H1 (cell line): ENCODE data around the gene PRKCZ. TPM values are rescaled to one million over a fixed set of nuclear protein-coding genes. Genes with fewer than 3 reads are reported as not detected.

Experiments used
- CTBP2 ChIP-seq: IDR thresholded peaks from 2 replicates; pipeline ENCODE4 v1.7.0; 2011; ENCODE audit warnings: borderline replicate concordance, mild to moderate bottlenecking, moderate library complexity, mixed read lengths, low read length; ENCODE audit not compliant: insufficient read depth, insufficient read length
- KDM1A ChIP-seq: fragments of 200-600, 300-600 bp; sonication (generic); IDR thresholded peaks from 2 replicates; pipeline ENCODE4 v1.7.1; 2016; ENCODE audit warnings: mild to moderate bottlenecking, low read length, borderline replicate concordance
- MAFK ChIP-seq: IDR thresholded peaks from 2 replicates; pipeline ENCODE4 v1.6.1; 2012; ENCODE audit warnings: low read depth, mild to moderate bottlenecking, improper control_type of control experiment, low read length
- RFX5 ChIP-seq: IDR thresholded peaks from 2 replicates; pipeline ENCODE4 v1.6.1; 2011; ENCODE audit warnings: low read depth, low read length, improper control_type of control experiment, borderline replicate concordance
- polyA plus RNA-seq, 7 experiments: library from polyadenylated mRNA; depleted of rRNA in 3 of 7; stranded (reverse) in 5 of 7; unstranded in 2 of 7; fragments of >200 nt in 5 of 7; fragments of 200-250 nt in 2 of 7; gene quantifications; 1 replicate in 5 of 7; 2 replicates in 1 of 7; 4 replicates in 1 of 7; pipeline versions ENCODE4 v1.2.1 to v1.2.3, GENCODE V29; 2011 to 2013; ENCODE audit warnings: missing spikeins in 2 of 7, mixed read lengths in 2 of 7
- total RNA-seq: library from RNA; stranded (reverse); fragmentation: NEBNext Ultra II Directional; extraction: Animal tissue kit (Norgen Biotek cat#: 25700); gene quantifications from 2 replicates; pipeline ENCODE4 v1.2.1, GENCODE V29; 2021
- TF ChIP-seq, protein P1 (sequence below): fragments of 300-600 bp; sonication (generic); IDR thresholded peaks from 2 replicates; pipeline ENCODE4 v1.7.1; 2012; ENCODE audit warnings: low read length, moderate library complexity, mild to moderate bottlenecking, inconsistent platforms; ENCODE audit not compliant: insufficient replicate concordance

PRKCZ gene
- total and polyA plus RNA-seq, 2 of the 8 experiments (the other 6 are each of a cell fraction or from before 2014, with no cell fraction given) = 37.4 to 45.1 TPM

DNA sequence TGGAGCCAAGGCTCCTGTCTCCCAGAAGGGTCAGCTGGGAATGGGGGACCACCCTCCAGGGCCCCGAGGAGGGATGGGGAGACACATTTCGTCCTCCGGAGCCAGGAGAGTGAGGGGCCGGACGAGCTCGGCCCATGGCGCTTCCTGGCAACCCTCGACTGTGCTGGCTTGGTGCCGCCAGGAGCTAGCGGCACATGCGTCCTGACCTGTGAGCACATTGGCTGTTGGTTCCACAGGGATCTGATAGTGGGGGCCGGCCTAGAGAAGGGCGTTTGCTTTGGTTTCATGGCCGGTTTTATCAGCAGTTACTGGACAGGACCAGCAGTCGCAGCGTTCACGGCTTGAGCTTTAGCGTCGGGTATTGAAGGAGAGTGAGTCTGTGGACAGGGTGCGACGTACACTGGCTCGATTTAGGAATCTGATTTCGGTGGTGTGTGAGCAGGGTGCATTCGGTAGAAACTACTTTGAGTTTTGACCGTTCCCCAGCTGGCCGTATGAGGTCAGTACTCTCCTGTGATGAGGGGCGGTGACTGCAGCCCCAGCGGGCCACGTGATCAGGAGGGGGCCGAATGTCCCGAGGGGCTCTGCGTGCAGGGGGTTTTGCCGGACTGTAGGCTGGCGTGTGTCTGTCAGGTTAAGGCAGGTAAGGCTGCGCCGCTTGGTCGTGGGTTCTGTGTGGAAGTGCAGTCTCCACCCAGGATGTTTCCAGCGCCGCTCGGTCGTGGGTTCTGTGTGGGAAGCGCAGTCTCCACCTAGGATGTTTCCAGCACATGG, 125.7 kb downstream of the PRKCZ start (continued):
- TF ChIP-seq, protein P1, sequence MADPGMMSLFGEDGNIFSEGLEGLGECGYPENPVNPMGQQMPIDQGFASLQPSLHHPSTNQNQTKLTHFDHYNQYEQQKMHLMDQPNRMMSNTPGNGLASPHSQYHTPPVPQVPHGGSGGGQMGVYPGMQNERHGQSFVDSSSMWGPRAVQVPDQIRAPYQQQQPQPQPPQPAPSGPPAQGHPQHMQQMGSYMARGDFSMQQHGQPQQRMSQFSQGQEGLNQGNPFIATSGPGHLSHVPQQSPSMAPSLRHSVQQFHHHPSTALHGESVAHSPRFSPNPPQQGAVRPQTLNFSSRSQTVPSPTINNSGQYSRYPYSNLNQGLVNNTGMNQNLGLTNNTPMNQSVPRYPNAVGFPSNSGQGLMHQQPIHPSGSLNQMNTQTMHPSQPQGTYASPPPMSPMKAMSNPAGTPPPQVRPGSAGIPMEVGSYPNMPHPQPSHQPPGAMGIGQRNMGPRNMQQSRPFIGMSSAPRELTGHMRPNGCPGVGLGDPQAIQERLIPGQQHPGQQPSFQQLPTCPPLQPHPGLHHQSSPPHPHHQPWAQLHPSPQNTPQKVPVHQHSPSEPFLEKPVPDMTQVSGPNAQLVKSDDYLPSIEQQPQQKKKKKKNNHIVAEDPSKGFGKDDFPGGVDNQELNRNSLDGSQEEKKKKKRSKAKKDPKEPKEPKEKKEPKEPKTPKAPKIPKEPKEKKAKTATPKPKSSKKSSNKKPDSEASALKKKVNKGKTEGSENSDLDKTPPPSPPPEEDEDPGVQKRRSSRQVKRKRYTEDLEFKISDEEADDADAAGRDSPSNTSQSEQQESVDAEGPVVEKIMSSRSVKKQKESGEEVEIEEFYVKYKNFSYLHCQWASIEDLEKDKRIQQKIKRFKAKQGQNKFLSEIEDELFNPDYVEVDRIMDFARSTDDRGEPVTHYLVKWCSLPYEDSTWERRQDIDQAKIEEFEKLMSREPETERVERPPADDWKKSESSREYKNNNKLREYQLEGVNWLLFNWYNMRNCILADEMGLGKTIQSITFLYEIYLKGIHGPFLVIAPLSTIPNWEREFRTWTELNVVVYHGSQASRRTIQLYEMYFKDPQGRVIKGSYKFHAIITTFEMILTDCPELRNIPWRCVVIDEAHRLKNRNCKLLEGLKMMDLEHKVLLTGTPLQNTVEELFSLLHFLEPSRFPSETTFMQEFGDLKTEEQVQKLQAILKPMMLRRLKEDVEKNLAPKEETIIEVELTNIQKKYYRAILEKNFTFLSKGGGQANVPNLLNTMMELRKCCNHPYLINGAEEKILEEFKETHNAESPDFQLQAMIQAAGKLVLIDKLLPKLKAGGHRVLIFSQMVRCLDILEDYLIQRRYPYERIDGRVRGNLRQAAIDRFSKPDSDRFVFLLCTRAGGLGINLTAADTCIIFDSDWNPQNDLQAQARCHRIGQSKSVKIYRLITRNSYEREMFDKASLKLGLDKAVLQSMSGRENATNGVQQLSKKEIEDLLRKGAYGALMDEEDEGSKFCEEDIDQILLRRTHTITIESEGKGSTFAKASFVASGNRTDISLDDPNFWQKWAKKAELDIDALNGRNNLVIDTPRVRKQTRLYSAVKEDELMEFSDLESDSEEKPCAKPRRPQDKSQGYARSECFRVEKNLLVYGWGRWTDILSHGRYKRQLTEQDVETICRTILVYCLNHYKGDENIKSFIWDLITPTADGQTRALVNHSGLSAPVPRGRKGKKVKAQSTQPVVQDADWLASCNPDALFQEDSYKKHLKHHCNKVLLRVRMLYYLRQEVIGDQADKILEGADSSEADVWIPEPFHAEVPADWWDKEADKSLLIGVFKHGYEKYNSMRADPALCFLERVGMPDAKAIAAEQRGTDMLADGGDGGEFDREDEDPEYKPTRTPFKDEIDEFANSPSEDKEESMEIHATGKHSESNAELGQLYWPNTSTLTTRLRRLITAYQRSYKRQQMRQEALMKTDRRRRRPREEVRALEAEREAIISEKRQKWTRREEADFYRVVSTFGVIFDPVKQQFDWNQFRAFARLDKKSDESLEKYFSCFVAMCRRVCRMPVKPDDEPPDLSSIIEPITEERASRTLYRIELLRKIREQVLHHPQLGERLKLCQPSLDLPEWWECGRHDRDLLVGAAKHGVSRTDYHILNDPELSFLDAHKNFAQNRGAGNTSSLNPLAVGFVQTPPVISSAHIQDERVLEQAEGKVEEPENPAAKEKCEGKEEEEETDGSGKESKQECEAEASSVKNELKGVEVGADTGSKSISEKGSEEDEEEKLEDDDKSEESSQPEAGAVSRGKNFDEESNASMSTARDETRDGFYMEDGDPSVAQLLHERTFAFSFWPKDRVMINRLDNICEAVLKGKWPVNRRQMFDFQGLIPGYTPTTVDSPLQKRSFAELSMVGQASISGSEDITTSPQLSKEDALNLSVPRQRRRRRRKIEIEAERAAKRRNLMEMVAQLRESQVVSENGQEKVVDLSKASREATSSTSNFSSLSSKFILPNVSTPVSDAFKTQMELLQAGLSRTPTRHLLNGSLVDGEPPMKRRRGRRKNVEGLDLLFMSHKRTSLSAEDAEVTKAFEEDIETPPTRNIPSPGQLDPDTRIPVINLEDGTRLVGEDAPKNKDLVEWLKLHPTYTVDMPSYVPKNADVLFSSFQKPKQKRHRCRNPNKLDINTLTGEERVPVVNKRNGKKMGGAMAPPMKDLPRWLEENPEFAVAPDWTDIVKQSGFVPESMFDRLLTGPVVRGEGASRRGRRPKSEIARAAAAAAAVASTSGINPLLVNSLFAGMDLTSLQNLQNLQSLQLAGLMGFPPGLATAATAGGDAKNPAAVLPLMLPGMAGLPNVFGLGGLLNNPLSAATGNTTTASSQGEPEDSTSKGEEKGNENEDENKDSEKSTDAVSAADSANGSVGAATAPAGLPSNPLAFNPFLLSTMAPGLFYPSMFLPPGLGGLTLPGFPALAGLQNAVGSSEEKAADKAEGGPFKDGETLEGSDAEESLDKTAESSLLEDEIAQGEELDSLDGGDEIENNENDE = no peak
- no peak for TF ChIP-seq KDM1A
- TF ChIP-seq RFX5 = no peak
- no peak for TF ChIP-seq CTBP2
- no peak for TF ChIP-seq MAFK
